PC-9 (cell line): ENCODE data around the gene KIF17. TPM values are rescaled to one million over a fixed set of nuclear protein-coding genes. Genes with fewer than 3 reads are reported as not detected.

Source experiments
- BruUV-seq: library from RNA; stranded (reverse); fragments of 400-500 nt; replicated peaks from 2 replicates; lab custom pipeline; 2021; lab: Mats Ljungman, UMichigan
- CTCF ChIA-PET: fragments of 300-600 bp; sonication (Branson Sonifier 250); formaldehyde crosslinking; loops from one replicate; lab custom pipeline; 2022; ENCODE audit warnings: antibody characterized with exemption; lab: Charles Lee
- POLR2A ChIA-PET: fragments of 300-600 bp; sonication (Branson Sonifier 250); formaldehyde crosslinking; loops from one replicate; lab custom pipeline; 2022; ENCODE audit warnings: antibody characterized with exemption; ENCODE audit not compliant: unreplicated experiment; lab: Charles Lee
- DNase-seq, 2 experiments: peaks; one replicate each; pipeline versions ENCODE4 v3.0.0 to v3.0.0-alpha.2; 2015 to 2022; ENCODE audit warnings: mixed read lengths in 1 of 2
- H2AFZ ChIP-seq: fragments of 200-600 bp; sonication (generic); 2 replicates; pipeline ENCODE4 v1.8.1; 2017; ENCODE audit warnings: antibody characterized with exemption
- H3F3A ChIP-seq: fragments of 200-600 bp; sonication (generic); 2 replicates; pipeline ENCODE4 v1.8.1; 2017; ENCODE audit warnings: antibody characterized with exemption, mild to moderate bottlenecking, low read depth; ENCODE audit not compliant: insufficient read depth
- H3K27ac ChIP-seq: fragments of 200-600 bp; sonication (generic); 2 replicates; pipeline ENCODE4 v1.6.1; 2016; ENCODE audit warnings: mixed run types
- H3K27me3 ChIP-seq: fragments of 200-600 bp; sonication (generic); 2 replicates; pipeline ENCODE4 v1.6.1; 2016; ENCODE audit warnings: low read depth, mixed run types; ENCODE audit not compliant: insufficient read depth
- H3K36me3 ChIP-seq: fragments of 200-600 bp; sonication (generic); 2 replicates; pipeline ENCODE4 v1.6.1; 2016; ENCODE audit warnings: low read depth, mixed run types
- H3K4me1 ChIP-seq: fragments of 200-600 bp; sonication (generic); replicated peaks from 2 replicates; pipeline ENCODE4 v1.6.1; 2016; ENCODE audit warnings: mixed run types; ENCODE audit not compliant: insufficient read depth
- H3K4me2 ChIP-seq: fragments of 200-600 bp; sonication (generic); 2 replicates; pipeline ENCODE4 v1.6.1; 2017; ENCODE audit warnings: mixed run types
- H3K4me3 ChIP-seq: fragments of 200-600 bp; sonication (generic); 2 replicates; pipeline ENCODE4 v1.6.1; 2016; ENCODE audit warnings: mixed run types
- H3K79me2 ChIP-seq: fragments of 200-600 bp; sonication (generic); 2 replicates; pipeline ENCODE4 v1.6.1; 2017; ENCODE audit warnings: low read depth, mixed run types
- H3K9me2 ChIP-seq: fragments of 200-600 bp; sonication (generic); 2 replicates; pipeline ENCODE4 v1.8.1; 2017; ENCODE audit warnings: mild to moderate bottlenecking; ENCODE audit not compliant: insufficient read depth
- H3K9me3 ChIP-seq: fragments of 200-600 bp; sonication (generic); 2 replicates; pipeline ENCODE4 v1.8.1; 2016; ENCODE audit warnings: low read depth; ENCODE audit not compliant: insufficient read depth
- H4K20me1 ChIP-seq: fragments of 200-600 bp; sonication (generic); 2 replicates; pipeline ENCODE4 v1.8.1; 2017; ENCODE audit not compliant: insufficient read depth
- CTCF ChIP-seq: fragments of 200-600 bp; sonication (generic); conservative IDR thresholded peaks from 2 replicates; pipeline ENCODE4 v1.6.1; 2017; ENCODE audit warnings: mixed run types, antibody characterized with exemption, mild to moderate bottlenecking, moderate library complexity
- EZH2 ChIP-seq: fragments of 200-600 bp; sonication (generic); IDR thresholded peaks from 2 replicates; pipeline ENCODE4 v1.8.0; 2017; ENCODE audit warnings: antibody characterized with exemption, low read depth
- intact Hi-C: fragments of 100-400 bp; cut with micrococcal nuclease; formaldehyde crosslinking; loops from one replicate; pipeline ENCODE4 v1.10.0; 2022; ENCODE audit not compliant: unreplicated experiment
- total RNA-seq: library from RNA; stranded (reverse); gene quantifications from 2 replicates; pipeline ENCODE4 v1.2.3, GENCODE V29; 2021

The KIF17 gene
- total RNA-seq, 1 experiment from 2014 or later: 1.2 TPM

- H3K9me2 ChIP-seq: no peaks in the 10 kb centered on the region
- CTCF ChIA-PET: no interaction called here
These were observed 46.9 kb downstream of the KIF17 start for GRCh38 chr1:20670936-20671335.

GRCh38 chr1:20668581-20668980 lies 49.2 kb downstream of the KIF17 start:
- H3K9me2 ChIP-seq: no peaks in the 10 kb centered on the region
- H3K27ac ChIP-seq: no peak overlapping the region
- H3K36me3 ChIP-seq: no peaks in the 10 kb centered on the region
- H3F3A ChIP-seq: no peaks in the 10 kb centered on the region
- H3K9me3 ChIP-seq: no peaks in the 10 kb centered on the region
- H3K4me1 ChIP-seq: no peaks in the 10 kb centered on the region
- no TSS peak for BruUV-seq
- no peak overlapping the region for H2AFZ ChIP-seq
- no peak for DNase-seq
- intact Hi-C loops: no loop called here
- no peaks in the 10 kb centered on the region for H3K79me2 ChIP-seq
- no peaks in the 10 kb centered on the region for H4K20me1 ChIP-seq
- CTCF ChIA-PET: no interaction called here
- H3K4me2 ChIP-seq: no peak overlapping the region
- POLR2A ChIA-PET: no interaction called here
- no peaks in the 10 kb centered on the region for H3K27me3 ChIP-seq
- no peak overlapping the region for H3K4me3 ChIP-seq
- no peak for TF ChIP-seq EZH2
- no peak for TF ChIP-seq CTCF

More at GRCh38 chr1:20670936-20671335, 46.9 kb downstream of the KIF17 start:
- no peaks in the 10 kb centered on the region for H3K36me3 ChIP-seq
- TF ChIP-seq EZH2: no peak
- TF ChIP-seq CTCF: no peak
- H3K79me2 ChIP-seq: no peaks in the 10 kb centered on the region
- H3K4me3 ChIP-seq: no peak overlapping the region
- POLR2A ChIA-PET: no interaction called here
- no peak overlapping the region for H3K27ac ChIP-seq
- intact Hi-C loops: no loop called here
- DNase-seq: no peak
- H2AFZ ChIP-seq: no peak overlapping the region
- BruUV-seq: no TSS peak
- H3K4me2 ChIP-seq: no peak overlapping the region
- no peaks in the 10 kb centered on the region for H4K20me1 ChIP-seq
- no peaks in the 10 kb centered on the region for H3K4me1 ChIP-seq
- no peaks in the 10 kb centered on the region for H3K27me3 ChIP-seq
- H3F3A ChIP-seq: no peaks in the 10 kb centered on the region
- no peaks in the 10 kb centered on the region for H3K9me3 ChIP-seq

- Histone ChIP-seq H3K4me3 (no peak overlapping the region), H4K20me1 (no peaks in the 10 kb centered on the region), H3K27me3 (no peaks in the 10 kb centered on the region), H3K4me2 (no peak overlapping the region), H3K9me2 (no peaks in the 10 kb centered on the region), H2AFZ (no peak overlapping the region), H3K36me3 (no peaks in the 10 kb centered on the region), H3K79me2 (no peaks in the 10 kb centered on the region), H3K27ac (no peak overlapping the region), H3F3A (no peaks in the 10 kb centered on the region), H3K4me1 (no peaks in the 10 kb centered on the region; the same call in 1 of the 2 replicates), H3K9me3 (no peaks in the 10 kb centered on the region)
- POLR2A ChIA-PET: no interaction called here
- intact Hi-C loops: no loop called here
- no TSS peak for BruUV-seq
- DNase-seq: no peak
- CTCF ChIA-PET: no interaction called here
- no peak for TF ChIP-seq CTCF
- TF ChIP-seq EZH2: no peak
These were observed 51.0 kb downstream of the KIF17 start for GRCh38 chr1:20666804-20667203.
